Measurements from ENCODE around the gene AMN.

The AMN gene

DNA sequence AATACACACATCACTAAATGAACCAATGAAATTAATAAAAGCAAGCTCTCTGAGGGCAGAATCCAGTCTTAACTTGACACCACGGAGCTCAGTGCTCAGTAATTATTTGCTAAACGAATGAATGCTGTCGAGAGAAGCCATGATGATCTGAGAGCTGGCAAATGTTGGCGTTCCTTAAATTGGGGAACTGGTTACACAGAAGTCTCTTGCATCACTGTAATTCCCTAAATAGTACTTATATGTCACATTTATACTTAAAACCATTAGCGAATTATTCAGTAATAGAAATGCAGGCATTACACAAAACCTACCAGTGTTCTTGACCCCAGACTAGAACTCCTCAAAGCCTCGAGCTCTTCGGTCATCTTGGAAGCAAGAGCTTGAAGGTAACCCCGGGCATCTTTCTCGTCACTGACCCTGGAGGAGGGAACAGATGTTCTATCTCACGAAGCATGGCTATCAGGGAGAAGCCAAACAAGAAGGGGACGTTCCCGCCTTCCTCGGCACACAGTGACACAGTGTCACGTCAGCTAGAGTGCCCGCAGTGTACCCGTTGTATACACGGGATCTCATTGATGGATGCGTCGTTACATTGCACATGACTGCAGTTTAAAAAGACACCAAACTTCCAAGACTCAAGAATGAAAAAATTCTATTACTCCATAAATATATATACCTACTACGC is 43.6 kb downstream of the AMN start:
- FAIRE-seq, result no peak
- DNase-seq (ENCODE audit: low spot score), result no peak

DNA sequence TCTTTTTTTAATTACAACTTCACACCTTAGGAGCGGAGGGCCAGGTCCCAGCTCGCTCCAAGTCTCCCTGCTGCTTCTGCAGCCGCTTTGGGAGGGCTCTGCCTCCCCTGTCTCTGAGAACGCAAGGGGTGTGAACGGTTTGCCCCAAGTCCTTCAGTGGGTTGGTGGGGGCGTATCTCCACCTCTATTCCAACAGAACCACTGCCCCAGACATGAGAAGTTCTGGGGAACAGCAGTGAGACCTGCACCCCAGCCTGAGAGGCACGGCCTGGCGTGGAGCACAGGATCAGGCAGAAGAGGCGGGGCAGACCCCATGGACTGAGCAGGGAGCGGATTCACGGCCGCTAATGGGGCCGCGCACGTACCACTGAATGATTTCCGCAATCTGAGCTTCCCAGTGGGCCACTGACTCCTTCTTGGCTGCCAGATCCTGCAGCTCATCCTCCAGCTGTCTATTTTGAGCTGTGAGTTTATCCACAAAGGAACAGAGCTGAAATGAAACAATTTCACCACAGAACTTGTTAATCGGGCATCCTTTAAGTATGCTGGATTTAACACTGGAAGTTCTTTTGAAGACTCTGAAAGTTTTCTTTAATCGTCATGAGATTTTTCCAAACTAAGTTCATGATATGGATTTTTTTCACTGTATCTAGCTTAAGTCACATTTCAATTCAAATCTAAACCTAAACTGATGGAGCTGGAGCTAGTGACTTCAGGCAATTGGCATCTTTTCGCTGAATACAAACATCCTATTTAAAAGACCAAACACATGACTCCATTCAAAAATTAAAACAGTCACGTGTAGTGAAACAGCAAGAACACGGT is 44.4 kb downstream of the AMN start:
- DNase-seq (ENCODE audit: low spot score), result no peak
- no peak for FAIRE-seq

DNA sequence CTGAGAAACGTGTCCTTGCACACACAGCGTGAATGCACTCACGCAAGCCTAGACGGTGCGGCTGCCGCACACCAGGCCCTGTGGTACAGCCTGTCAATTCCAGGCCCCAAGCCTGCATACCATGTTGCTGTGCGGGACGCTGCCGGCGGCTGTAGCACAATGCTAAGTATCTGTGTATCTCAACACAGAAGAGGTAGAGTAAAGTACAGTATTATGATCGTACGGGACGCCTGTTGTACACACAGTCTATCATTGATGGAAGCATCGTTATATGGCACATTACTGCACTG is 45.0 kb downstream of the AMN start:
- no peak for FAIRE-seq

DNA sequence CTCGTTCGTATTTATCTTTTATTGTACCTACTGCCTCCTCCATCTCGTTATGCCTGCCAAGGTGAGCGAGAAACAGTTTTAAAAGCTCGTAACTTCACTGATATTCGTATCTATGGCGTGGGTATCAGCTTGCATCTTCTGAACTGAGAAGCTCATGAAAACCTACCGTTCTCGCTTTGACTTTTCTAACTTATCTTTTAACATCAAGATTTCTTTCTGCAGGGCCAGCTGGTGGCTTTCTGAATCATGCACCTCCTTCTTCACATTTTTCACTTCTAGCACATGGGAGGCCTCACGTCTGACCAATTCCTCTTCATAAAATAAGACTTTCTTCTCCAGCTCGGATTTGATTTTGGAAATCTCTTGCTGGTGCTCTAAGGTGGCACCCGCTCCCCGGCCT is 45.8 kb downstream of the AMN start:
- no peak for FAIRE-seq
- no peak for DNase-seq (ENCODE audit: low spot score)

More for the DNA sequence above, 45.0 kb downstream of the AMN start:
- no peak for DNase-seq (ENCODE audit: low spot score)

DNA sequence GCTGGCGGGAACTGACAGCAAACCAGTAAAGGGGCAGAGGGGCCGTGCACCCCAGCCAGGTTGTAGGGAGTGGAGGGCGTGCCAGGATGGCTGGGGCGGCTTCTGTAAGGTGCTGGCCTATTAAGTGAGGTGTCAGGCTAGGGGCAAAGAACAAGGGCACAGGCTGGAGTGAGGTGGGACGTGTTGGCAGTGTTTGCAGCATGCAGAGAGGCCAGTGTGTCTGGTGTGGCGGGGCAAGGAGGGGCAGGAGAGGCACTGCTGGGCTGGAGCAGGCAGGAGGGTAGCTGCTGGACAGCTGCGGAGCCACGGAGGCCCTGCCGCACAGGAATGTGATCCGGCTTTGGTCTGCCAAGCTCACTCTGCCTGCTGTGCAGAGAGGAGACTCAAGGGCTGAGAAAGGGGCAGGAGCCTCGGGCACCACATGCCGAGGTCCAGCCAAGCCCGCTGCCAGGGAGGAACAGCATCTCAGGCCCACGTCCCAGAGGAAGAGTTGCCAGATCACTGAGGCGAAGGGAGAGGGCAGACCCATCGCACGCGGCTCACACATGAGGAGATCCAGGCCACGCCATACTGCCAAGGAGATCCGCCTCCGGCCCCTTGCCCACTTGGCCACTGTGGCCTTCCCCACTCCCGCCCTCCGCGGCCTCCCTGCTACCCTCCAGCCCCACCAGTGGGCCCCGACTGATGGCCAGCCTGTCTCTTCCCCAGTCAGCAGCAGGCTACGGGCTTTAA is 46.8 kb downstream of the AMN start:
- FAIRE-seq, result no peak

DNA sequence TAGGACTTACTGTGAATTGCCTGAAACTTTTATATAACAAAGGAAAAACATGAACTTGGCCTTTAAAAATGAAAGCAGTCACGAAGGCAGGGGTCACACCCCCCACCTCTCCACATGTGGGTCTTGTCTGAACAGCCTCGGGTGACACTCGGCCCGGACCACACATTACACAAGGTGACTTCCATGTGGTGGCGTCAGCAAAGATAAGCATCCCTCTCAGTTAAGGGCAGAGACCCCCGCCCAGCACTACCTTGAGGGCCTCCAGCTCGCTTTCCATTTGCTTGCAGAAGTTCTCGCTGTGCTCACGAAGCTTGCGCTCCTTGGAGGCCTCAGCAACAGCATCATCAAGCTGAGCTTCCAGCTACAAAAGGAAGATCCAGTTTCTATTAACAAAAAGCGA is 47.4 kb downstream of the AMN start:
- FAIRE-seq (no peak), DNase-seq (ENCODE audit: low spot score) (no peak)

More for the DNA sequence above, 46.8 kb downstream of the AMN start:
- DNase-seq (ENCODE audit: low spot score), result no peak

DNA sequence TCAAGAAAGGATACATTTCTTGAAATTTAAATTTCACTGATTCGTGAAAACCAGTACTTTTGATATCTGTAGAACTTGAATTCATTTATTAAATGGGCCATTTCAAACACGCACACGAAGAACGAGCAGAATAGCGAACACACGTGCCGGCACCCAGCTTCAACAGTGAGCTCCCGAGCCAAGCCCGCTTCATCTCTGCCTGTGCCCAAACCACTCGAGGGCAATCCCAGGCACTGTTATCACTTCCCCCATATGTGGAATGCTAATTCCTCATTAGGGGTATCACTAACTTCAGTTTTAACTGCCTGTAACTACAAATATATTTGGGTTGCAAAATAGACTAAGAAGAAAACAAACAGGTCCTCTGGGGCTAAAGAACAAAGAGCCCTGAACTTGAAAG is 48.0 kb downstream of the AMN start:
- DNase-seq (ENCODE audit: low spot score) (no peak), FAIRE-seq (no peak)

DNA sequence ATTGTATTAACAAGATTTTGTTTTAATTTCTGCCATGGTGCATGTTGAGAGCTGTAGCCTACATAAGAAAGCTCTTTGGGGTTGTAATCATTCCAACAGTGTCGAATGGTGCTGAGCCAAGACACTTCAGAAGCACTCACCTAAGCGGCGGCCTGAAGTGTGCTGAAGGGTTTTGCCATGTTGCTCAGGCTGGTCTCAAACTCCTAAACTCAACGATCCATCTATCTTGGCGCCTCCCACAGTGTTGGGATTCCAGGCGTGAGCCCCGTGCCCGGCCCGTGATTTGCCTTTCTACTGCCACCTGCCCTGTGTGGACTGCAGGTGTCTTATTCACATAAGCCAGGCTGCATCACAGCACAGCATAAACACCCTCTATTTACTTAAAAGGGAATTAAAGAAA is 48.9 kb downstream of the AMN start:
- DNase-seq (ENCODE audit: low spot score) (no peak), FAIRE-seq (no peak)

DNA sequence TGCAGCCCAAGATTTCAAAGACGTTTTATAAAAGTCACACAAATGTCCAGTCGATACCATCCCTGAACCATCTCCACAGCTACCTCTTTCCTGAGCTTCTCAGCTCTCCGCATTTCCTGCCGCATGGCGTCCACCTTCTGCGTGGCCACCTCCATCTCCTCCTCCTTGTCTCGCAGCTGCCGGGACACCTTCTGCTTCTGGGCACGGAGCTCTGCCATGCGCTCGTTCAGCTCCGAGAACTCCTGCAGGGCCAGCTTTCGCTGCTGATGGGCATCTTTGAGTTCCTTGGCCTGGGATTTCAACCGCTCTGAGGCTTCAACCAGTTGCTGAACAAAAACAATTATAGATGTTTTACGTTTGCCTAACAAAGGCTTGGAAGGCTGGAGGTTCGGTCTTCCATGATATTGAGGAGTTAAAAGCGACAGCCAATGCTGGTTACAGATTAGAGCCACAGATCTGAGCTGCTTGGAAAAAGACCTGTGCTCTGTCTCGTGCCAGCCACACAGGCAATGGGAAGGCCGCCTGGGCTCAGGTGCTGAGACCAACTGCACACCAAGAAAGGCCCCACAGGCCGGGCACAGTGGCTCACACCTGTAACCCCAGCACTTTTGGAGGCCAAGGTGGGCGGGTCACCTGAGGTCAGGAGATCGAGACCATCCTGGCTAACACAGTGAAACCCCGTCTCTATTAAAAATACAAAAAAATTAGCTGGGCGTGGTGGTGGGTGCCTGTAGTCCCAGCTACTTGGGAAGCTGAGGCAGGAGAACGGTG is 49.6 kb downstream of the AMN start:
- no peak for DNase-seq (ENCODE audit: low spot score)
- FAIRE-seq, result no peak

DNA sequence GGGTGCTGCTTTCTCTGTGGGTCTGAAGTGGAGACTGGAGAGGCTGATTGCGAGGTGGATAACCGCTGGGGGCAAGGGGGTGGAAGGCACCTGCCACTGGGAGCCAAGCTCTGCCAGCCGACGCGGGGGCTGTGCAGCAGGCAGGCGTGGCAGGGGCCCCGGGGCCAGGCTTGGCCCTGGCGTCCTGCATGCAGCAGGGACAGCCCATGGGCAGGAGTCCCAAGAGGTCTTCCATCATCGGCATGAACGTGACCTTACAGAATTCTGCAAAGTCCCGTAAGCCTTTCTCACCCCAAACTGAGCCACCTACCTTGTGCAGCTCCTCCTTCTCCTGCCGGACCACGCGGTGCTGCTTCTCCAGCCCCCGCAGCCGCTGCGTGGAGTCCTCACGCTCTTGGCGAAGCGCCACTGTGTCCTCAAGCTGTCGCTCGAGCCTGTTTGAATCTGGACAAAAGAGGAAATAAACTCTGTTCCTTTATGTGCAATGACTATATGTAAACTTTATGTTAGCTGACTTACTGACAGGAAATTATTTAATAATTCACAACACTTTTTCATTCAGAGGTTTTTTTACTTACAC is 51.3 kb downstream of the AMN start:
- DNase-seq (ENCODE audit: low spot score) (no peak), FAIRE-seq (no peak)

DNA sequence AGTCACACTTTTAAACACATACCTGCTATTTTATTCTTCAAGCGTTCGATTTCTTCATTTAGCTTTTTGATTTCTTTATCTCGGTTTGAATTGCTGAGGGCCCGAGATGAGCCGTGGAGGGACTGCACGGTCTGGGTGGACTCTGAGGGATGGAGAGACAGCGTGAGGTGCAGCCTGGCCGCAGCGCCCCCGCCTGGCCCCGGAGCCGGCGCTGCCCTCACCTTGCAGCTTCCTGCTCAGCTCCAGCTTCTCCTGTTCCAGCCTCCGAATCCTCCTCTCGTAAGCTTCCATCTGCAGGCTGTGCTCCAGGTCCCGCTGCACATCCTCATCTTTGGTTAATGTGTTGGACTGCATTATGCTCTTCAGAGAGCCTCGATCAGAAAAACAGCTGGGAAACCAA is 53.2 kb downstream of the AMN start:
- no peak for DNase-seq (ENCODE audit: low spot score)
- no peak for FAIRE-seq

DNA sequence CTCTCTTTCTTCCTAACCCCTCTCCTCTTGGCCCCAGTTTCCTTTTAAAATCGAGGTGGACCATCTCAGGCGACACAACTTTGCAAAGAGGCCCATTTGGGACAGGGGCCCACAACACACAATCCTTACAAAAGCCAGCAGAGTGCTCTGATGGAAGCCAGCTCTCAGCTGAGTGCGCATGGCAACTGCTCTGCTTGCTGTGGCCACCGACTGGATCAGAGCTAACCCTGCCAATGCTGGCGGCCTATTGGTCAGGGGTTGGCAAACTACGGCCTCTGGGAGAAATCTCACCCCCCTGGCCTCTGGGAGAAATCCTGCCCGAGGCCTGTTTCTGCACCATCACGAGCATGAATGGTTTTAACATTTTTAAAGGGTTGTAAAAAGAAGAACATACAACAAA is 55.0 kb downstream of the AMN start:
- FAIRE-seq, result no peak
- DNase-seq (ENCODE audit: low spot score), result no peak

DNA sequence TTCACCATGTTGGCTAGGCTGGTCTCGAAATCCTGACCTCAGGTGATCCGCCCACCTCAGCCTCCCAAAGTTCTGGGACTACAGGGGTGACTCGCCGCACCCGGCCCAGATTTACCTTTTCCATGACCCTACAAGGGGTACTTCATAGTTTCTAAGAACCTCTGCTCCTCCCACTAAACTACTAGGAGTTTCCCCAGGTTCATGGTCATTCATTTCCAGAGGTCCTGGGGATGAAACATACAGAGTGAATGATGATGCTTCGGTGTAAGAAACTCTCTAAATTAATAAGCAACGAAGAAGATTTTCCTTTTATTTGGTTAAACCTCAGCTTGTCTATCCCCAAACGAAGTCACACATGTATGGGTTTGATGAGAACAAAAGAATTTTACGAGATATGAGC is 56.9 kb downstream of the AMN start:
- DNase-seq (ENCODE audit: low spot score) (no peak), FAIRE-seq (no peak)

DNA sequence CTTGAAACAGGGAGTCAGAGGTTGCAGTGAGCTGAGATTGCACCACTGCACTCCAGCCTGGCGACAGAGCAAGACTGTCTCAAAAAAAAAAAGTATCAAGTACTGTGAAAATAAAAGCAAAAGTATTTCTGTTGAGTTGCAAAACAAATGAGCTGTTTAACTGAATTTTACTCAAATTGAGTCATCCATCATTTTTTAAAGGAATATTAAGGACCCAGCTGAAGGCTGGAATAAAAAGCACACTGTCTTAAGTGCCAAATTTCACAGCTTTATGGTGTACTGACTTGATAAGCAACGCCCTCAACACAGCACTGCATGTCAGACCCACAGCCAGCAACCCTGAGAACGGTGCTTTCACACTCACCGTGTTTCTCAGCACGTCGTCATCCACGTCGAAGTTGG is 57.9 kb downstream of the AMN start:
- FAIRE-seq (no peak), DNase-seq (ENCODE audit: low spot score) (no peak)

Measured in urothelium cell line (cell line).